Right lobe of liver (tissue), 4 donors: Measurements from ENCODE around the gene ADCY1.

ENCODE experiments used
- POLR2A ChIP-seq: fragments of 450-650 bp; IDR thresholded peaks from one replicate; pipeline ENCODE4 v1.6.1; 2017; ENCODE audit warnings: antibody characterized with exemption, mild to moderate bottlenecking
- TF ChIP-seq, protein P1 (sequence below), 4 donors: fragments of 200-600 bp in 3 of 4; fragments of 450-650 bp in 1 of 4; IDR thresholded peaks; one replicate each; pipeline versions ENCODE4 v1.5.1 to v1.8.0; 2016 to 2022; ENCODE audit warnings: antibody characterized with exemption in 4 of 4, mild to moderate bottlenecking in 2 of 4
- donor health status: DM: no; HTN: no; CAD: no.
- donor health status: DM: no; HTN: no; CAD: no.
- donor health status: DM: no; HTN: yes; CAD: no.

DNA sequence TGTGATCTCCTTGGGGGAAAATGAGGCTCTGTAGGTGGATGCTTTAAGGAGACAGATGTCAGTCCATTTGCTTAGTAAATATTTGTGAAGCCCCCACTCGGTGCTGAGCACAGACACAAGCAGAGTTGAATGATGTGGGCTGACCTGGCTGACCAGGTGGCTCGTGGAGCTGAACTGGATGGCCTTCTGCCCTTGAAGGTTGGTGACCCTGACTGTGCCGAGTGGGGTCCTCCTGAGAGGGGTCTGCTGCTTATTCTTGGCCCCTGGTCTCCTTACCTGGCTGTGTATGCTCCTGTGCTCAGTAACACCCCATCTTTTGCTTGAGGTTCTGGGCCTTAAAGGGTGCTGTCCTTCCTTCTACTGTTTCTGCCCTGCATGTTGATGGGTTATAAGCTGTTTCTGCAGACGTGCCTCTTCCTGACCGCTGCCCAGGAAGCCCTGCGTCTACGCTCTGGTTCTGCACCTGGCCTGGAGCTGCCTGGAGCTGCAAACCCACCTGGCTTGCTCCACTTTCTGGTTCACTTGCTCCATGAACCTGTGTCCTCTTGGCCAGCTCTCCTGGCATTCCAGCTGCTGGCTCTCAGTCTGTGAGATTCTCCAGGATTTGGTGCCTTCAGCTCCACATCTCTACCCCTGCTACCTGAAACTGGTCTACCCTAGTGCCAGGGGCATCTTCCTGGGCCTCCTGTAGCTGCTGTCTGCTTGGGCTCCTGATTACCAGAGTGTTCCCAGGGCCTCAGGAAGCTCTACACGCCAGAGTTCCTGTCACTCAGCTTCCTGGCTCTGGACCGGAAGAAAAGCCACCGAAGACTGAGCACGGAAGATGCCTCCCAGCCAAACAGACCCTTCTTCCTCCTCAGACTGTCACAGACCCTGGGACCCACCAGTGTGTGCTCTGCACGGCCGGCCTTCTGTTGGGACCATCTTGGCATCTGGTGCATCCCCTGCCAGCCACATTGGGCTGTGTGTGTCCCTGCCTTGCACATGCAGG is 76.5 kb downstream of the ADCY1 start:
- TF ChIP-seq, protein P1, sequence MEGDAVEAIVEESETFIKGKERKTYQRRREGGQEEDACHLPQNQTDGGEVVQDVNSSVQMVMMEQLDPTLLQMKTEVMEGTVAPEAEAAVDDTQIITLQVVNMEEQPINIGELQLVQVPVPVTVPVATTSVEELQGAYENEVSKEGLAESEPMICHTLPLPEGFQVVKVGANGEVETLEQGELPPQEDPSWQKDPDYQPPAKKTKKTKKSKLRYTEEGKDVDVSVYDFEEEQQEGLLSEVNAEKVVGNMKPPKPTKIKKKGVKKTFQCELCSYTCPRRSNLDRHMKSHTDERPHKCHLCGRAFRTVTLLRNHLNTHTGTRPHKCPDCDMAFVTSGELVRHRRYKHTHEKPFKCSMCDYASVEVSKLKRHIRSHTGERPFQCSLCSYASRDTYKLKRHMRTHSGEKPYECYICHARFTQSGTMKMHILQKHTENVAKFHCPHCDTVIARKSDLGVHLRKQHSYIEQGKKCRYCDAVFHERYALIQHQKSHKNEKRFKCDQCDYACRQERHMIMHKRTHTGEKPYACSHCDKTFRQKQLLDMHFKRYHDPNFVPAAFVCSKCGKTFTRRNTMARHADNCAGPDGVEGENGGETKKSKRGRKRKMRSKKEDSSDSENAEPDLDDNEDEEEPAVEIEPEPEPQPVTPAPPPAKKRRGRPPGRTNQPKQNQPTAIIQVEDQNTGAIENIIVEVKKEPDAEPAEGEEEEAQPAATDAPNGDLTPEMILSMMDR (IDR thresholded peaks at IDR 0.05): no peak
- TF ChIP-seq POLR2A: no peak
